IMR-90 (cell line): Measurements from ENCODE around the gene PRKD1. TPM values are rescaled to one million over a fixed set of nuclear protein-coding genes. Genes with fewer than 3 reads are reported as not detected.

Experiments used
- ATAC-seq: fragments of 200-7000 bp; cut with Tn5 transposase; 2 replicates; pipeline ENCODE4 v1.9.1; 2020; ENCODE audit warnings: low read depth, mild to moderate bottlenecking, moderate library complexity
- BruUV-seq: library from RNA; stranded (reverse); fragments of 400-500 nt; replicated peaks from 2 replicates; lab custom pipeline; 2021; lab: Mats Ljungman, UMichigan
- CTCF ChIA-PET: fragments of 300-600 bp; formaldehyde crosslinking; extraction: SDS; loops from one replicate; lab custom pipeline; 2021; ENCODE audit warnings: antibody characterized with exemption; lab: Yijun Ruan, JAX
- POLR2A ChIA-PET: fragments of 300-600 bp; sonication (Branson Sonifier 250); formaldehyde crosslinking; loops from one replicate; lab custom pipeline; 2022; ENCODE audit warnings: antibody characterized with exemption; ENCODE audit not compliant: unreplicated experiment; lab: Charles Lee
- DNase-seq: peaks from one replicate; pipeline ENCODE4 v3.0.0; 2013
- H2AFZ ChIP-seq: replicated peaks from 2 replicates; pipeline ENCODE3; 2013; ENCODE audit warnings: low read length, mild to moderate bottlenecking; ENCODE audit not compliant: poor library complexity
- H2AK5ac ChIP-seq: 2 replicates; pipeline ENCODE4 v1.6.1; 2013; ENCODE audit warnings: low read depth, low read length, inconsistent platforms
- H2AK9ac ChIP-seq: replicated peaks from 2 replicates; pipeline ENCODE3; 2013; ENCODE audit warnings: mild to moderate bottlenecking, low read depth, low read length, moderate library complexity; ENCODE audit not compliant: poor library complexity
- H2BK120ac ChIP-seq: 2 replicates; pipeline ENCODE4 v1.6.1; 2013; ENCODE audit warnings: low read depth, low read length, inconsistent platforms
- H2BK15ac ChIP-seq: 3 replicates; pipeline ENCODE4 v1.6.1; 2013; ENCODE audit warnings: low read depth, low read length, inconsistent platforms
- H2BK20ac ChIP-seq: 2 replicates; pipeline ENCODE4 v1.6.1; 2013; ENCODE audit warnings: low read depth, mild to moderate bottlenecking, inconsistent platforms, low read length, moderate library complexity
- H2BK5ac ChIP-seq: 2 replicates; pipeline ENCODE4 v1.6.1; 2013; ENCODE audit warnings: mild to moderate bottlenecking, low read depth, low read length, inconsistent platforms; ENCODE audit not compliant: poor library complexity, severe bottlenecking
- H3K14ac ChIP-seq: replicated peaks from 2 replicates; pipeline ENCODE4 v1.6.1; 2013; ENCODE audit warnings: low read depth, low read length, inconsistent platforms
- H3K18ac ChIP-seq: 2 replicates; pipeline ENCODE4 v1.6.1; 2013; ENCODE audit warnings: low read depth, low read length, control low read depth
- H3K23ac ChIP-seq: 2 replicates; pipeline ENCODE4 v1.6.1; 2013; ENCODE audit warnings: low read depth, low read length, inconsistent platforms
- H3K27ac ChIP-seq: 2 replicates; pipeline ENCODE4 v1.5.1; 2013; ENCODE audit warnings: mild to moderate bottlenecking, control low read depth, low read length; ENCODE audit not compliant: insufficient read depth
- H3K27me3 ChIP-seq: 2 replicates; pipeline ENCODE4 v1.6.1; 2013; ENCODE audit warnings: low read length; ENCODE audit not compliant: control insufficient read depth, insufficient read depth
- H3K36me3 ChIP-seq: 2 replicates; pipeline ENCODE4 v1.6.1; 2013; ENCODE audit warnings: low read length, mixed read lengths; ENCODE audit not compliant: control insufficient read depth, insufficient read depth
- H3K4ac ChIP-seq: 2 replicates; pipeline ENCODE4 v1.6.1; 2013; ENCODE audit warnings: low read depth, low read length, inconsistent platforms
- H3K4me1 ChIP-seq: 2 replicates; pipeline ENCODE4 v1.6.1; 2013; ENCODE audit warnings: low read length, mixed read lengths; ENCODE audit not compliant: control insufficient read depth, insufficient read depth
- H3K4me2 ChIP-seq: 2 replicates; pipeline ENCODE4 v1.6.1; 2013; ENCODE audit warnings: low read depth, mild to moderate bottlenecking, control low read depth, low read length, moderate library complexity
- H3K4me3 ChIP-seq: 2 replicates; pipeline ENCODE4 v1.5.1; 2013; ENCODE audit warnings: low read depth, mild to moderate bottlenecking, control low read depth, low read length, moderate library complexity; ENCODE audit not compliant: insufficient read depth
- H3K56ac ChIP-seq: 2 replicates; pipeline ENCODE4 v1.6.1; 2013; ENCODE audit warnings: low read length, inconsistent platforms; ENCODE audit not compliant: insufficient read depth; ENCODE audit errors: extremely low read depth
- H3K79me1 ChIP-seq, 2 experiments: 2 replicates each; pipeline ENCODE4 v1.6.1; 2013; ENCODE audit warnings: low read length in 2 of 2, inconsistent platforms in 1 of 2, low read depth in 1 of 2
- H3K9ac ChIP-seq: 2 replicates; pipeline ENCODE4 v1.6.1; 2013; ENCODE audit warnings: low read depth, low read length, control low read depth
- H3K9me1 ChIP-seq: 2 replicates; pipeline ENCODE4 v1.6.1; 2013; ENCODE audit warnings: low read length, inconsistent platforms; ENCODE audit not compliant: insufficient read depth
- H3K9me3 ChIP-seq: 2 replicates; pipeline ENCODE4 v1.6.1; 2013; ENCODE audit warnings: low read length; ENCODE audit not compliant: control insufficient read depth, insufficient read depth
- H4K20me1 ChIP-seq: 2 replicates; pipeline ENCODE4 v1.6.1; 2013; ENCODE audit warnings: low read length, inconsistent platforms; ENCODE audit not compliant: insufficient read depth
- H4K5ac ChIP-seq: 2 replicates; pipeline ENCODE4 v1.6.1; 2013; ENCODE audit warnings: mild to moderate bottlenecking, low read depth, low read length, control low read depth
- H4K8ac ChIP-seq, 2 experiments: 2 replicates each; pipeline ENCODE4 v1.6.1; 2013; ENCODE audit warnings: low read depth in 2 of 2, low read length in 2 of 2, control low read depth in 1 of 2, inconsistent platforms in 1 of 2
- H4K91ac ChIP-seq: 2 replicates; pipeline ENCODE4 v1.6.1; 2013; ENCODE audit warnings: low read depth, low read length, inconsistent platforms; ENCODE audit not compliant: insufficient read depth
- MAFK ChIP-seq: IDR thresholded peaks from 2 replicates; pipeline ENCODE4 v1.6.1; 2012; ENCODE audit warnings: low read depth, low read length, improper control_type of control experiment
- NFE2L2 ChIP-seq: fragments of 150-350 bp; IDR thresholded peaks from 2 replicates; pipeline ENCODE4 v1.6.1; 2016; ENCODE audit warnings: low read depth, mild to moderate bottlenecking, low read length
- POLR2A ChIP-seq: IDR thresholded peaks from 2 replicates; pipeline ENCODE4 v1.6.1; 2012; ENCODE audit warnings: mild to moderate bottlenecking, low read depth, low read length
- WGBS, 2 experiments: methylation state at CpG; one replicate each; pipeline versions ENCODE4 v1.1.5 to v1.1.7; 2013; ENCODE audit warnings: missing lambda C conversion rate in 2 of 2; ENCODE audit not compliant: insufficient read length in 1 of 2; ENCODE audit errors: extremely low coverage in 2 of 2; 5-methylcytosine and 5-hydroxymethylcytosine counted together
- dilution Hi-C: fragments of 300-500 bp; cut with HindIII; formaldehyde crosslinking; loops from one replicate; pipeline ENCODE4 v1.14.3; 2018; ENCODE audit warnings: low sequenced_read_pairs; ENCODE audit not compliant: unreplicated experiment
- in situ Hi-C: fragments of 300-500 bp; cut with MboI; formaldehyde crosslinking; loops from 3 replicates; pipeline ENCODE4 v1.14.3; 2019; ENCODE audit warnings: low sequenced_read_pairs, inconsistent platforms, mixed read lengths
- intact Hi-C: fragments of 100-400 bp; cut with micrococcal nuclease; formaldehyde crosslinking; loops from 2 replicates; pipeline ENCODE4 v1.10.0; 2022
- polyA plus RNA-seq, 3 experiments: library from polyadenylated mRNA; depleted of rRNA; stranded (reverse); fragments of >200 nt; gene quantifications; 2 replicates each; pipeline ENCODE4 v1.2.3, GENCODE V29; 2012; ENCODE audit warnings: low replicate concordance in 1 of 3
- total RNA-seq: library from RNA; depleted of rRNA; stranded (reverse); fragments of >200 nt; gene quantifications from 2 replicates; pipeline ENCODE4 v1.2.3, GENCODE V29; 2012

PRKD1 gene
- total and polyA plus RNA-seq, 2 of the 4 experiments (the other 2 are of a cell fraction): 12.9 to 14.2 TPM

DNA sequence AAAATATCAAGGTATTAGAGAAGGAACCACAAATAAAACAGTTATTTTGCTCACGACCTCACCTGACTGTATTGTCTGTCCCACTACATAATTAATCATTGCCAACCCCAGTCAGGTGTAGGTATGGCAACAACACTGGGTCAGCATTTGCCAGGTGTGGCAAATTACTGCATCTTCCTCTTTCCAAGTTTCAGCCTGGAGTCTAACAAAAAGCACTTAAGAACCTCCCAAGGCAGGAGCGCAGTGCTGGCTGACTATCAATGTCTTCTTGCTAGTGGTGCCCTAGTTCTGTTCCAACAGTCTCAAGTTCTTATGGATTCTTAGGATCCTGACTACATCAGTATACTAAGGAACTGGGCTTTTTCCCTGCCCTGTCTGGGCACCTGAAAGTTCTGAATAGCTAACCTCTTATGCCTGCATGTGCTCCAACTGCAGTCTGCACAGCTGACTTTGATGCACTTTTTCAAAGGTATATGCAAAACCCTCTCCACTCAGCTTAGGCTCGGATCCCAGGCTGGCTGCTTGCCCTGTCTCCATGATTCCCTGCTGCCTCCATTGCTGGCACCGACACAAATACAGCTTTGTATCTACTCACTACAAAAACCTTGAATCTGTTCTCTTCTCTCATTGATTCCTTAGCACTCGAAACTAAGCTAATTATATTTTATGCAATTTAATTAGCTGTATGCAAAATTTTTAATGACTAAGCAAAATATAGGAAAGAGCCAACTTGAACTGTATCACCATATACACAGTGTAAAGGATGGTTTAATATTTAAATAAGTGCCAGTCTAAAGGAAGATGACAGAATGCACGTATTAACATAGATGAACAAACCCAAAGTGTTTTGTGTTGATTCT lies 113.3 kb downstream of the PRKD1 start:
- no peak overlapping the region for H3K56ac ChIP-seq
- no peaks in the 10 kb centered on the region for H3K9me1 ChIP-seq
- no peak overlapping the region for H2BK15ac ChIP-seq
- no peaks in the 10 kb centered on the region for H3K27me3 ChIP-seq
- no peak overlapping the region for H2BK20ac ChIP-seq
- H3K9me3 ChIP-seq: no peaks in the 10 kb centered on the region
- no peak overlapping the region for H3K4ac ChIP-seq
- no peak overlapping the region for H3K4me3 ChIP-seq
- no peak overlapping the region for H3K14ac ChIP-seq
- no peak overlapping the region for H4K8ac ChIP-seq
- H2BK5ac ChIP-seq: no peak overlapping the region
- H4K91ac ChIP-seq: no peak overlapping the region
- WGBS, 2 experiments: 100% methylated on average over 2 of the region's 6 CpGs; no CpG with 5 or more reads in 1 of the 2 experiments
- no peak overlapping the region for H3K18ac ChIP-seq
- H4K20me1 ChIP-seq: 0 out of 2 replicates have a peak, but pooled peaks cover 4% of the 10 kb centered on the region
- no peak overlapping the region; the same call in 1 of the 2 replicates for H3K4me2 ChIP-seq
- ATAC-seq (no peak), DNase-seq (peak; percentile 44)
- no peak overlapping the region for H3K27ac ChIP-seq
- no peaks in the 10 kb centered on the region for H3K4me1 ChIP-seq
- no peak for TF ChIP-seq POLR2A
- peak; percentile 69 for TF ChIP-seq NFE2L2
- peak; percentile 81 for TF ChIP-seq MAFK
- no peak overlapping the region for H3K9ac ChIP-seq
- no peaks in the 10 kb centered on the region for H3K36me3 ChIP-seq
- intact Hi-C loops (no loop called here), in situ Hi-C loops (no loop called here), dilution Hi-C loops (no loop called here)
- no peak overlapping the region for H4K5ac ChIP-seq
- H2AK5ac ChIP-seq: no peak overlapping the region
- H2AFZ ChIP-seq: no peak overlapping the region
- no TSS peak for BruUV-seq
- H2AK9ac ChIP-seq: no peak overlapping the region
- ChIA-PET CTCF (no interaction called here), POLR2A (no interaction called here)
- H3K23ac ChIP-seq: no peak overlapping the region
- H2BK120ac ChIP-seq: no peak overlapping the region
- H3K79me1 ChIP-seq: peaks cover 15 to 42% of the 10 kb centered on the region in 2 experiments
